ENCODE measurements around the gene PGM1. TPM values are rescaled to one million over a fixed set of nuclear protein-coding genes. Genes with fewer than 3 reads are reported as not detected.

Gene PGM1
- total and polyA plus RNA-seq, 2 donors (not counting 3 experiments of a cell fraction or from before 2014, with no cell fraction given), result 9.3 to 21.0 TPM

DNA sequence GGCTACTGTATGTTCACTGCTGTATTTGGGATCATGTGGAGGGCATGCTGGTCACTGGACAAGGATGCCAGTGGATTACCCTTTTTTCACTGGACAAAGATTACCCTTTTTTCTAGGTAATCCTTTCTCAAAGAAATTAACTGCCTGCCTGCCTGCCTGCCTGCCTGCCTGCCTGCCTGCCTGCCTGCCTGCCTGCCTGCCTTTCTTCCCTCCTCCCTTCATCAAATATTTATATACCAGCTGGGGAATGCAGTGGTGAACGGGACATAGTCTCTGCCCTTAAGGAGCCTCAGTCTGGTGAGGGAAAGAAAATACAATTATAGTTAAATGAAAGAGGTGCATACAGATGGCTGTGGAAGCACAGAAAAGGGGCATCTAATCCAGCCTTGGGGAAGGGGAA lies 85.0 kb downstream of the PGM1 start:
- Histone ChIP-seq H3K36me3 (ENCODE audit: control insufficient read depth in 2 of 2, extremely low read depth in 1 of 2, insufficient read depth in 2 of 2, low read length in 2 of 2) (no peaks in the 10 kb centered on the region), H3K9me3 (replicated peaks; ENCODE audit: control insufficient read depth, insufficient read depth, low read length) (no peaks in the 10 kb centered on the region), H2AFZ (ENCODE audit: low read depth, low read length) (no peak overlapping the region), H3K9ac (replicated peaks; ENCODE audit: extremely low read depth, insufficient read depth, low read length) (no peak overlapping the region), H3K27ac (ENCODE audit: insufficient read depth, low read depth, low read length) (no peak overlapping the region), H3K4me1 (ENCODE audit: control insufficient read depth, extremely low read depth, insufficient read depth, low read length) (no peaks in the 10 kb centered on the region), H3K9me1 (replicated peaks; ENCODE audit: control insufficient read depth, extremely low read depth, insufficient read depth, low read length) (no peaks in the 10 kb centered on the region), H3K4me3 (replicated peaks in 1 of 3; ENCODE audit: insufficient read depth in 1 of 3, low read depth in 1 of 3, low read length in 3 of 3) (no peak overlapping the region), H3K27me3 (ENCODE audit: control insufficient read depth in 2 of 2, insufficient read depth in 2 of 2, low read length in 2 of 2) (peaks cover 0 to 6% of the 10 kb centered on the region in 2 experiments), H3K79me2 (ENCODE audit: control insufficient read depth, insufficient read depth, low read length) (no peaks in the 10 kb centered on the region), H3K4me2 (ENCODE audit: insufficient read depth, low read length) (no peak overlapping the region), H4K20me1 (replicated peaks; ENCODE audit: control insufficient read depth, extremely low read depth, insufficient read depth, low read length) (no peaks in the 10 kb centered on the region)
- POLR2A ChIA-PET, result no interaction called here
- CTCF ChIA-PET, result interaction anchor here (1.9 to 9.0 kb wide), 2 partner anchors 13 to 567 kb away, joined by 16 to 224 read pairs; no protein-coding TSS in a partner anchor
- TF ChIP-seq CTCF (IDR thresholded peaks at IDR 0.05; ENCODE audit: extremely low read depth in 1 of 2, insufficient read depth in 1 of 2, low read depth in 1 of 2, low read length in 2 of 2) (no peak), GATA2 (IDR thresholded peaks at IDR 0.05; ENCODE audit: insufficient read depth, insufficient read length, low read depth, low read length) (no peak), MYC (IDR thresholded peaks at IDR 0.05; ENCODE audit: low read depth, low read length) (no peak), POLR2A (IDR thresholded peaks at IDR 0.05; ENCODE audit: low read depth, low read length) (no peak), POLR2AphosphoS5 (IDR thresholded peaks at IDR 0.05; ENCODE audit: insufficient read depth, low read depth, low read length) (no peak), JUN (IDR thresholded peaks at IDR 0.05; ENCODE audit: borderline replicate concordance, insufficient read depth, insufficient read length, low read depth) (no peak), FOS (IDR thresholded peaks at IDR 0.05; ENCODE audit: borderline replicate concordance, insufficient read depth, low read length) (no peak), EZH2 (IDR thresholded peaks at IDR 0.05; ENCODE audit: borderline replicate concordance, low read depth, low read length, severe bottlenecking) (no peak)
- TF ChIP-seq, protein P1, sequence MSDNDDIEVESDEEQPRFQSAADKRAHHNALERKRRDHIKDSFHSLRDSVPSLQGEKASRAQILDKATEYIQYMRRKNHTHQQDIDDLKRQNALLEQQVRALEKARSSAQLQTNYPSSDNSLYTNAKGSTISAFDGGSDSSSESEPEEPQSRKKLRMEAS (IDR thresholded peaks at IDR 0.05; ENCODE audit: insufficient read depth, insufficient read length), result no peak
- DNase-seq (ENCODE audit: low read depth, low spot score) (no peak), FAIRE-seq (no peak)
- dilution Hi-C loops (cut with MboI; ENCODE audit: extremely low pct_ligation_motif_present, low sequenced_read_pairs), result loop anchor here (25.0 kb wide), 1 partner anchor 459 kb away; no protein-coding TSS in a partner anchor
- BruUV-seq (replicated peaks), result no TSS peak
- intact Hi-C loops (cut with micrococcal nuclease), result no loop called here

Measured in endothelial cell of umbilical vein (primary cell).